Dedifferentiated amniotic fluid mesenchymal stem cell (primary cell): Measurements from ENCODE around the gene ZNF354B.
A peak's percentile ranks its signal among the peaks of the same experiment; 100 is the strongest.
"Not testable (repeated sequence)": the region's sequence is repeated elsewhere in the genome, so short reads cannot be mapped to it uniquely, and the experiment has no call there.

Experiments
- DNase-seq: peaks from one replicate; pipeline ENCODE4 v3.0.0-alpha.2; 2016; ENCODE audit errors: extremely low spot score

The ZNF354B gene

DNA sequence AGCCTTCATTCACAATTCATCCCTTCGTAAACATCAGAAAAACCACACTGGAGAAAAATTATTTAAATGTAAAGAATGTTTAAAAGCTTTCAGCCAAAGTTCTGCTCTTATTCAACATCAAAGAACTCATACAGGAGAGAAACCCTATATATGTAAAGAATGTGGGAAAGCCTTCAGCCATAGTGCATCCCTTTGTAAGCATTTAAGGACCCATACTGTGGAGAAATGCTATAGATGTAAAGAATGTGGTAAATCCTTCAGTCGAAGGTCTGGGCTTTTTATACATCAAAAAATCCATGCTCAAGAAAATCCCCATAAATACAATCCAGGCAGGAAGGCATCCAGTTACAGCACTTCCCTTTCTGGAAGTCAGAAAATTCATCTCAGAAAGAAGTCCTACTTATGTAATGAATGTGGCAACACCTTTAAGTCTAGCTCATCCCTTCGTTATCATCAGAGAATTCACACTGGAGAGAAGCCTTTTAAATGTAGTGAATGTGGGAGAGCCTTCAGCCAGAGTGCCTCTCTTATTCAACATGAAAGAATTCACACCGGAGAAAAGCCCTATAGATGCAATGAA is 23.5 kb downstream of the ZNF354B start:
- DNase-seq = not testable (repeated sequence)

DNA sequence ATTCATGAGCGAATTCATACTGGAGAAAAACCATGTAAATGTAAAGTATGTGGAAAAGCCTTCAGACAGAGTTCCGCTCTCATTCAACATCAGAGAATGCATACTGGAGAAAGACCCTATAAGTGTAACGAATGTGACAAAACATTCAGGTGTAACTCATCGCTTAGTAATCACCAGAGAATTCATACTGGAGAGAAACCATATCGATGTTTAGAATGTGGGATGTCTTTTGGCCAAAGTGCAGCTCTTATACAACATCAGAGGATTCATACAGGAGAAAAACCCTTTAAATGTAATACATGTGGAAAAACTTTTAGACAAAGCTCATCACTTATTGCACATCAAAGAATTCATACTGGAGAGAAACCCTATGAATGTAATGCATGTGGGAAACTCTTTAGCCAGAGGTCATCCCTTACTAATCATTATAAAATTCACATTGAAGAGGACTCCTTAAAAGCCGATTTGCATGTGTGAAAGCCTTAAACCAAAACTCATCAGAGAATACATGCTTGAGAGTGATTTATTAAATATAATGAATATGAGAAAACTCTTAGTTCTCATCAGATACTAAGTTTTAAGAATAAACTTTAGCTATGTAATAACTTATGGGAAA is 24.2 kb downstream of the ZNF354B start:
- DNase-seq = no peak

DNA sequence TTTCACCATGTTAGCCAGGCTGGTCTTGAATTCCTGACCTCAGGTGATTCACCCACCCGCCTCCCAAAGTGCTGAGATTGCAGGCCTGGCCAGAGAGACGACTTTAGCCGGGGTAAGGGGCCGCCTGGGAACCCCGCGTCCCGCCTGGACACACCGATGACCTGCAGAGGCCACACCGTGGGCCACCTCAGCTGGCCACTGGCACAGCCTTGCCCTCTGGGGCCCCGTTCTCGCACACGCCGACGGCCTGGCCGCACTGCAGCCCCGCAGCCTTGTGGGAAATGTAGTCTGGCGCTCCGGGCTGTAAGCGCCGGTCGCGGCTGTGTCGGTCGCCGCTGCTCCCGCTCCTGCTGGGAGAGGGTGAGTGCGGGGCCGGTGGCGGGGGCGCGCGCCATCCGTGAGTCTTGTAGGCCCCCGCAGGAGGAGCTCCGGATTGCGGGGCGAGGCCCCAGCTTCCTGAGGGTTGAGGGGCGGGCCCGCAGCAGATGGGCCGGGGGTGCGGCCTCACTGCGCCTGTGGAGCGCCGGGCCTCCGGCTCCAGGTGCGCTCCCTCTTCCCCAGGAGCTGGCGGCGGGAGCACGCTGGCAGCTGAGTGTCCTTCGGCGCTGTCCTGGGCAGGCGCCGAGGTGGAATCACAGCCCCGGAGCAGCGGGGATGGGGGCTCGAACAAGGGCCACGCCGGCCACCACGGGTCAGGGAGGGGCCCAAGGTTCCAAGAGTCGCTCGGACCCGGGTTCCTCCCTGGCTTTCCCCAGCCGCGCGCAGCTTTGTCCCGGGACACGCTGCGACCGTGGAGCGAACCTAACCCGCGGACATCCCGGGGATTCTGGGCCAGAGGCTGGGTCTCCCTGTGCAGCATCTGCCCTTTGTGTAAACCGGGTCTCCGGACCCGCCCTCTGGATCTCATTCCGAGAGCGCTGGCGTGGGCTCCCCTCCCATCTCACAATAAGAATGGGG is 36.1 kb downstream of the ZNF354B start, which contains the start of gene ZFP2:
Gene ZFP2, plus strand, starts transcription at position 299 of the 957 bp plus-strand sequence. CDS start 35,401 bp downstream, outside the sequence.
- DNase-seq = peak; percentile 43

DNA sequence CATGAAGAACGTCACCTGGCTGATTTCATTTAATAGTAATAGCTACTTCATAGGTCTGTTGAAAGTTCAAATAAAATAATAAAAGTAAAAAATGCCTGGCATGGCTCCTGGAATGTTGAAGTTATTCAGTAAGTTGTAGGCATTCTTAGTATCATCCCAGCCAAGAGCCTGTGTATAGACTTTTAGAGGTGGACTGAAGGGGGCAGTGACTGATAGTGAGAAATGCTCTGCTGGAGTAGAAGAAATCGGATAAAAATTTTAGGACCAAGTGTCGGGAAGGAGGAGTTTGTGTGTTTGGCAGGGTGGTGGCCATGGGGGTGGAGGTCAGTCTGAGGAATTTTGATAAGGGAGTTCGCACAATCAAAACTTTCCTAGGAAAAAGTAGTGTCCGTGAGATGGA is 39.5 kb downstream of the ZNF354B start:
- DNase-seq = no peak

DNA sequence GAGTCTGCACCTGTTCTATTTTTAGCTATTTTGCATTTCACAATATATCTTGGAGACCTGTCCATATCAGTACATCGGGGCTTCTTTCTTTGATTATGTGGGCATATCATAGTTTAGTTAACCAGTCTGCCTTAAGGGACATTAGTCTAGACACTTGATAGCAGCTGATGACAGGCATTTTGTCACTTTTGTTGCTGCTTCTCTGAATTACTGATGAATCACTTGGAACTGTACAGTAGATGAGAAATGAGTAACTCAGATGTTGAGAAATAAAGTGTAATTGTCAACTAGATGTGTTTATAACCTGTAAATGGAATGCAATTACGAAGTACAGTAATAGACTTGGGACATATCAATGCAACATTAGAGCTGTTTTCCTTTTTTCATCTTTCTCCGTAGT is 43.1 kb downstream of the ZNF354B start:
- DNase-seq = no peak

DNA sequence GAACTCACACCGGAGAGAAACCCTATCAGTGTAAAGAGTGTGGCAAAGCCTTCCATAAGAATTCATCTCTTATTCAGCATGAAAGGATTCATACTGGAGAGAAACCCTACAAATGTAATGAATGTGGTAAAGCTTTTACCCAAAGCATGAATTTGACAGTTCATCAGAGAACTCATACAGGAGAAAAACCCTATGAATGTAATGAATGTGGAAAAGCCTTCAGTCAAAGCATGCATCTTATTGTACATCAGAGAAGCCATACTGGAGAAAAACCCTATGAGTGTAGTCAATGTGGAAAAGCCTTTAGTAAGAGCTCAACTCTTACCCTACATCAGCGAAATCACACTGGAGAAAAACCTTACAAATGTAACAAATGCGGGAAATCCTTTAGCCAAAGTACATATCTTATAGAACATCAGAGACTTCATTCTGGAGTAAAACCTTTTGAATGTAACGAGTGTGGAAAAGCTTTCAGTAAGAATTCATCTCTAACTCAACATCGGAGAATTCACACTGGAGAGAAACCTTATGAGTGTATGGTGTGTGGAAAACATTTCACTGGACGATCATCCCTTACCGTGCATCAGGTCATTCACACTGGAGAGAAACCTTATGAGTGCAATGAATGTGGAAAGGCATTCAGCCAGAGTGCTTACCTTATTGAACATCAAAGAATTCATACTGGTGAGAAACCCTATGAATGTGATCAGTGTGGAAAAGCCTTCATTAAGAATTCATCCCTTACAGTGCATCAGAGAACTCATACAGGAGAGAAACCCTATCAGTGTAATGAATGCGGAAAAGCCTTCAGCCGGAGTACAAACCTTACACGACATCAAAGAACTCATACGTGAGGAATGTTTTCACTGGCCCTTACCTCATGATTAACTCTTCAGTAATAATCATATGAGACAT is 72.3 kb downstream of the ZNF354B start:
- DNase-seq = no peak
